Fibroblast of mammary gland (primary cell): ENCODE results near the gene PHF21A.

ENCODE experiments used
- DNase-seq: peaks from one replicate; pipeline ENCODE4 v3.0.0-alpha.2; 2010; ENCODE audit warnings: low read depth
- H3K4me3 ChIP-seq: 2 replicates; pipeline ENCODE4 v1.5.1; 2011; ENCODE audit warnings: low read depth, mild to moderate bottlenecking, low read length, moderate library complexity; ENCODE audit not compliant: control insufficient read depth
- TF ChIP-seq, protein P1 (sequence below): conservative IDR thresholded peaks from 2 replicates; pipeline ENCODE4 v1.5.1; 2011; ENCODE audit warnings: low read depth, low read length, inconsistent platforms; ENCODE audit not compliant: control insufficient read depth, insufficient read depth

The PHF21A gene

GRCh38 chr11:45927332-45927683 lies 193.9 kb downstream of the PHF21A start:
- no peak overlapping the region for H3K4me3 ChIP-seq
- TF ChIP-seq, protein P1, sequence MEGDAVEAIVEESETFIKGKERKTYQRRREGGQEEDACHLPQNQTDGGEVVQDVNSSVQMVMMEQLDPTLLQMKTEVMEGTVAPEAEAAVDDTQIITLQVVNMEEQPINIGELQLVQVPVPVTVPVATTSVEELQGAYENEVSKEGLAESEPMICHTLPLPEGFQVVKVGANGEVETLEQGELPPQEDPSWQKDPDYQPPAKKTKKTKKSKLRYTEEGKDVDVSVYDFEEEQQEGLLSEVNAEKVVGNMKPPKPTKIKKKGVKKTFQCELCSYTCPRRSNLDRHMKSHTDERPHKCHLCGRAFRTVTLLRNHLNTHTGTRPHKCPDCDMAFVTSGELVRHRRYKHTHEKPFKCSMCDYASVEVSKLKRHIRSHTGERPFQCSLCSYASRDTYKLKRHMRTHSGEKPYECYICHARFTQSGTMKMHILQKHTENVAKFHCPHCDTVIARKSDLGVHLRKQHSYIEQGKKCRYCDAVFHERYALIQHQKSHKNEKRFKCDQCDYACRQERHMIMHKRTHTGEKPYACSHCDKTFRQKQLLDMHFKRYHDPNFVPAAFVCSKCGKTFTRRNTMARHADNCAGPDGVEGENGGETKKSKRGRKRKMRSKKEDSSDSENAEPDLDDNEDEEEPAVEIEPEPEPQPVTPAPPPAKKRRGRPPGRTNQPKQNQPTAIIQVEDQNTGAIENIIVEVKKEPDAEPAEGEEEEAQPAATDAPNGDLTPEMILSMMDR = no peak
- DNase-seq = no peak

DNA sequence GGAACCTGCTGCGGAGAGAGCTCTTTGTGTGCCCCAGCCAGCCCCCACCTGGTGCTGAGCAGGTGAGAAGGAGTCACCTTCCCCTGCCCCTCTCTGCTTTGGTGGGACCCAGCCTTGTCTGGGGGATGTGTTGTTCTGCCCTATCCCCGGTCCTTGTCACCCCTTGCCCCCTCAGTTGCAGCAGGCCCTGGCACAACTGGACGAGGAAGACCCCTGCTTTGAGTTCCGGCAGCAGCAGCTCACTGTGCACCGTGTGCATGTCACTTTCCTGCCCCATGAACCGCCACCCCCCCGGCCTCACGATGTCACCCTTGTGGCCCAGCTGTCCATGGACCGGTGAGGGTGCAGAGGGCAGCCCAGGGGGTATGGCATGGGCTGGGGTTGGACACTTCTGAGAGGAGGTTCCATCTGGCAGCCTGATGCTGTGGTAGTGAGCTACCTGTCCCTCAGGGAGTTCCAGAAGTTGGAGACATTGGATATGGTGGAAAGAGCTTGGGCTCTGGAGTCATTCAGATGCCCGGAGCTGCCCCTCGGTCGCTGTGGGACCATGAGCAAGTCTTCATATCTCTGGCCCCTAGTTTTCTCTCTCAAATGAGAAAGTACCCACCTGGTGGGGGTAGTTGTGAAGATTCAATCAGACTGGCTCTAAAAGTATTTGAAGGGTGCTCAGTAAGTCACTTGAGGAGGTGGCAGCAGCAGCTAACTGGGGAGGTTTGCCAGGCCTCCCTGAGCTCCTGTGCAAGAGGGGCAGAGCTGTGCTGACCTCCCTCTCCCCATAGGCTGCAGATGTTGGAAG lies 194.5 kb downstream of the PHF21A start:
- TF ChIP-seq, protein P1 = no peak
- DNase-seq = no peak

DNA sequence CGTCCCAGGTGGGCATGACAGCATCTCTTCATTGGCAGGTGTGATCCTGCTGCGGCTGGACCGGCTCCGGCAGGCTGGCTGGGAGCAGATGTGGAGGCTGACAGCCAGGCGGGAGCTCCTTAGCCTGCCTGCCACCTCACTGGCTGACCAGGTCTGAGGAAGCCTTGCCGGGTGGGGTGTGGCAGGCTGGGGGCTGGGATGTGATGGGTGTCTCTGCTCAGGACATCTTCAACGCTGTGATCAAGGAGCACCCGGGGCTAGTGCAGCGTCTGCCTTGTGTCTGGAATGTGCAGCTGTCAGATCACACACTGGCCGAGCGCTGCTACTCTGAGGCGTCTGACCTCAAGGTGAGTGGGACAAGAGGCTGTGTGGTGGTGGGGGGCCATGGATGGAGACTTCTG lies 195.3 kb downstream of the PHF21A start:
- no peak overlapping the region for H3K4me3 ChIP-seq
- DNase-seq = no peak
- TF ChIP-seq, protein P1 = no peak

More for the DNA sequence above, 194.5 kb downstream of the PHF21A start:
- no peak overlapping the region for H3K4me3 ChIP-seq

DNA sequence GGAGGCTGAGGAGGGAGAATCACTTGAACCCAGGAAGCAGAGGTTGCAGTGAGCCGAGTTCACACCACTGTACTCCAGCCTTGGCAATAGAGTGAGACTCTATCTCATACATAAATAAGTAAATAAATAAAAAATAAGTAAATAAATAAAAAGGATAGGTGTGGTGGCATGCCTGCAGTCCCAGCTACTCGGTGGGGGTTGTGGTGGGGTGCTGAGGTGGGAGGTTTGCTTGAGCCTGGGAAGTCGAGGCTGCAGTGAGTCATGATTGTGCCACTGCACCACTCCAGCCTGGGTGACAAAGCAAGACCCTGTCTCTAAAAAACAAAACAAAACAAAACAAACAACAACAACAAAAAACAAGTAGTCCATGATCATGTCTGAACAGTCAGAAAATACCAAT lies 195.7 kb downstream of the PHF21A start:
- DNase-seq = no peak
- TF ChIP-seq, protein P1 = no peak
- H3K4me3 ChIP-seq = no peak overlapping the region

- H3K4me3 ChIP-seq = no peak overlapping the region
- DNase-seq = no peak
- TF ChIP-seq, protein P1 = no peak
Observed at GRCh38 chr11:45924927-45925326, 196.3 kb downstream of the PHF21A start.

GRCh38 chr11:45924036-45924915 lies 197.0 kb downstream of the PHF21A start:
- no peak overlapping the region for H3K4me3 ChIP-seq
- no peak for DNase-seq
- TF ChIP-seq, protein P1 = no peak
